Measurements from ENCODE around the gene CLCNKA.

GRCh38 chr1:16015491-16015890 lies 6.3 kb upstream of the CLCNKA start:
- no peak for TF ChIP-seq EZH2 (IDR thresholded peaks at IDR 0.05; ENCODE audit: low read length, unreplicated experiment)
- TF ChIP-seq CTCF (conservative IDR thresholded peaks at IDR 0.05; ENCODE audit: low read depth, low read length), result no peak
- TF ChIP-seq EZH2phosphoT487 (IDR thresholded peaks at IDR 0.05; ENCODE audit: borderline replicate concordance, low read length), result no peak

Data from PC-3 (cell line).